Right ventricle myocardium superior (tissue), 1 donor: ENCODE results near the gene ALDH1A3. TPM values are rescaled to one million over a fixed set of nuclear protein-coding genes. Genes with fewer than 3 reads are reported as not detected.
"Not testable (repeated sequence)": the region's sequence is repeated elsewhere in the genome, so short reads cannot be mapped to it uniquely, and the experiment has no call there.

Source experiments
- ATAC-seq: fragments of 200-7000 bp; cut with Tn5 transposase; one replicate; pipeline ENCODE4 v1.9.1; 2020; ENCODE audit warnings: mild to moderate bottlenecking; ENCODE audit not compliant: poor library complexity
- DNase-seq: peaks from one replicate; pipeline ENCODE4 v3.0.0-alpha.2; 2020
- intact Hi-C: fragments of 100-400 bp; cut with DNase I; formaldehyde crosslinking; loops from one replicate; pipeline ENCODE4 v1.11.2; 2022
- long read RNA-seq: library from polyadenylated mRNA; unstranded; transcript quantifications from one replicate; pipeline ENCODE4 v2.0.0, GENCODE V29; 2021
- total RNA-seq: library from RNA; stranded (reverse); fragmentation: NEBNext Ultra II Directional; extraction: Animal tissue kit (Norgen Biotek cat#: 25700); gene quantifications from one replicate; pipeline ENCODE4 v1.2.1, GENCODE V29; 2021
- donor health status: DM: no; HTN: yes; CAD: no; lungs with severe emphysema.

ALDH1A3 gene
- 2.9 TPM for total RNA-seq
- long read RNA-seq, transcript ALDH1A3-201 (13 exons, 3,924 nt) = major isoform, 5 of 5 reads
- long read RNA-seq, partial matches to known transcripts = 0 of 5 reads
- long read RNA-seq, other reads (novel, unspliced or antisense) = 0 of 5 reads

GRCh38 chr15:100879464-100880138, at the start of gene ALDH1A3:
ALDH1A3 (plus strand) TSS chr15:100879831; CDS start chr15:100879908, 77 bp downstream.
- ATAC-seq = peak; percentile 68
- DNase-seq = peak; percentile 55
- intact Hi-C loops = loop anchor here (10.0 kb wide), 1 partner anchor 55 kb away; no protein-coding TSS in a partner anchor

- intact Hi-C loops = no loop called here
- ATAC-seq (no peak), DNase-seq (no peak)
Measured at GRCh38 chr15:100831467-100831866, 48.2 kb upstream of the ALDH1A3 start.

GRCh38 chr15:100832149-100832942, 47.3 kb upstream of the ALDH1A3 start:
- DNase-seq (no peak), ATAC-seq (no peak)
- intact Hi-C loops = no loop called here

DNA sequence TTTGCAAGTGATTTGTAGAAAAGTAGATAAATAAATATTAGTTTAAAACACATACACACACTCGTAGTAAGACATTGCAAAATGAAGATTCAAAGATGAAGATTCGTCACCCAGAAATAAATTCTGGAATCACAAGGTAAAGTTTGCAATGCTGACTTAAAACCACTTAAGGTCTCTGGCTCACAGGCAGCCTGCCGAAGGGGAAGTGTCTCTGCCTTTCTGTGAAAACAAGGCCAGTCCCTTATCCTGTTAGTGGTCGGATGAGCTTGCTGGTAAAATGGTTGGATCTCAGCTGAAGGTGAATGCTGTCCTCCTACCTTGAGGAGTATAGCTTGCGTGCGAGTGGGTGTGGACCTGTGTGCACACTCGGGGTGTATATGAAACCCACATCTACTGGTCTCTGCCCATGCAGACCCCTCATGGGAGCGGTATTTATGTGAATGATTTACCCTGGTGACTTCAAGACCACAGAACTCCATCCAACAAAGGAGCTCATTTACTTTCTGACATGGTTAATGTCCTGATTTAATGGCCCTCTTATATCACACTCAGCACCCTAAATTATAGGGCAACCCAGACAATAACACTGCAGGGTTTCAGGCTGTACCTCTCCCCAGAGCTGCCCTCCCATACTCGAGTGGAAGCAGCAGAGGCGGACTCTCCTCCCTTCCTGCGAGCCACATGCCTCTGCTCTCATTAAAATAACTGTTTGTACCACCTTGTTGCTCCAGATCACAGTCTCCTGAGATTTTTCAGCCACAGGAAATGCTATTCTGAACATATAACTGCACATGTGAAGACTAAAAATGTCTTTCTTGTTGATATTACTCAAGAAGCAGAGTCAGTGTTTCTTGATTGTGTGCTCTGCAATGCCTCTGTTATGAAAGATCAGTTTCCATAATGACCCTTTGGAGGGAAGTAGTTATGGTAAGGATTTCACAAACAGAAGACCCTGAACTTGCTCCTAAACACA, 45.9 kb upstream of the ALDH1A3 start:
- intact Hi-C loops = no loop called here
- DNase-seq (no peak), ATAC-seq (no peak)

DNA sequence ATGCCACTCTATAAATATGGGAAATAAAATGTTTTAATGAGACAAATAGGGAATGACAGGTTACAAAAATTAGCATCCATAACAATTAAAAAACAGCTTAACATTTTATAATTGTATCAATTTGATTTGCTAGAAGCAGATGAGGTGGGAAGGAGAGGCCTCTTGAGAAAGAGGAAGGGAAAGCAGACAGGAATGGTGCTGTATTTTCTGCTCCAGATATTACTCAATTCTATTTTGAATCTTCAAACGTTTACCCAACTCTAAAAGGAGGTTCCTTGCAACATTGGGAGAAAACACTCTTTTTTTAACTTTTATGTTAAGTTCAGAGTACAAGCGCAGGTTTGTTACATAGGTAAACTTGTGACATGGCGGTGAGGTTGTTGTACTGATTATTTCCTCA, 44.9 kb upstream of the ALDH1A3 start:
- ATAC-seq (no peak), DNase-seq (no peak)
- intact Hi-C loops = no loop called here

DNA sequence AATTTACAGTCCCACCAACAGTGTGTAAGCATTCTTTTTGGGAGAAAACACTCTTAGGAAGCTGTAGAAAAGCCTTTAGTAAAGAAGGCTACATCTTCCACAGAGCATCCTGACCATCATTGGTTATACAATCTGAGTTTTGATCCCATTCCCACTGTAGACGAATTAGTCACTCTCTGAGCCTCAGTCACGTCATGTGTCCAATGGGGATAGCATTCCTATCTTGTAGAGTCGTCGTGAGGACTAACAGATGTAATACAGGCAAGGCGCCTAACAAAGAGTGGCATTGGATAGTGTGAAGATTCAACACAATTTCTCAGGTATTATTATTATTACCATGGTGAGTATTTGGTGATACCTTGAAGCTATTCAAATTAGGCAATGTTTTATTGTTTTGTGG, 44.0 kb upstream of the ALDH1A3 start:
- ATAC-seq (no peak), DNase-seq (no peak)
- intact Hi-C loops = no loop called here

GRCh38 chr15:100836501-100836900, 43.1 kb upstream of the ALDH1A3 start:
- DNase-seq (no peak), ATAC-seq (no peak)
- intact Hi-C loops = no loop called here

GRCh38 chr15:100841426-100841825, 38.2 kb upstream of the ALDH1A3 start:
- intact Hi-C loops = no loop called here
- ATAC-seq (no peak), DNase-seq (no peak)

GRCh38 chr15:100842756-100843730, 36.6 kb upstream of the ALDH1A3 start:
- intact Hi-C loops = no loop called here
- ATAC-seq = no peak

GRCh38 chr15:100844167-100844566, 35.5 kb upstream of the ALDH1A3 start:
- intact Hi-C loops = no loop called here
- ATAC-seq (no peak), DNase-seq (no peak)

More at GRCh38 chr15:100842756-100843730, 36.6 kb upstream of the ALDH1A3 start:
- DNase-seq = no peak

GRCh38 chr15:100844778-100845177, 34.9 kb upstream of the ALDH1A3 start:
- intact Hi-C loops = no loop called here
- no peak for DNase-seq
- ATAC-seq = no peak

DNA sequence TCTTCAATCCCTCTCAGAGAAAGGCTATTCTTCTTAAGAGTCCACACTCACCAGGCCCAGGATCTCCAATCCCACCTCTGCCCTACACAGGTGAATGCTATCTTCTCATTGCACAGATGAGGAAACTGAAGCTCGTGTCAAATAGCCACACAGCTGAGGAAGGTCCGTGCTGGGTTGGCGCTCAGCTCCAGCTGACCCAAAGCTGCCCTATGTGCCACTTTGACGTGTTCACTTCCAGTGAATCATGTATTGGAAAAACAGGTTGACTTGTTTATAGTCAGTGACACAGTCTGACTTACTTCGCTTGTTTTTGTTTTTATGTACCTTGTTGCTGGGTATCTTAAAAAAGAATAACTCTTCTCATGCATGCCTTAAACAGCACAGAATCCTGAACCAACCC, 32.4 kb upstream of the ALDH1A3 start:
- no peak for ATAC-seq
- DNase-seq = no peak
- intact Hi-C loops = no loop called here

DNA sequence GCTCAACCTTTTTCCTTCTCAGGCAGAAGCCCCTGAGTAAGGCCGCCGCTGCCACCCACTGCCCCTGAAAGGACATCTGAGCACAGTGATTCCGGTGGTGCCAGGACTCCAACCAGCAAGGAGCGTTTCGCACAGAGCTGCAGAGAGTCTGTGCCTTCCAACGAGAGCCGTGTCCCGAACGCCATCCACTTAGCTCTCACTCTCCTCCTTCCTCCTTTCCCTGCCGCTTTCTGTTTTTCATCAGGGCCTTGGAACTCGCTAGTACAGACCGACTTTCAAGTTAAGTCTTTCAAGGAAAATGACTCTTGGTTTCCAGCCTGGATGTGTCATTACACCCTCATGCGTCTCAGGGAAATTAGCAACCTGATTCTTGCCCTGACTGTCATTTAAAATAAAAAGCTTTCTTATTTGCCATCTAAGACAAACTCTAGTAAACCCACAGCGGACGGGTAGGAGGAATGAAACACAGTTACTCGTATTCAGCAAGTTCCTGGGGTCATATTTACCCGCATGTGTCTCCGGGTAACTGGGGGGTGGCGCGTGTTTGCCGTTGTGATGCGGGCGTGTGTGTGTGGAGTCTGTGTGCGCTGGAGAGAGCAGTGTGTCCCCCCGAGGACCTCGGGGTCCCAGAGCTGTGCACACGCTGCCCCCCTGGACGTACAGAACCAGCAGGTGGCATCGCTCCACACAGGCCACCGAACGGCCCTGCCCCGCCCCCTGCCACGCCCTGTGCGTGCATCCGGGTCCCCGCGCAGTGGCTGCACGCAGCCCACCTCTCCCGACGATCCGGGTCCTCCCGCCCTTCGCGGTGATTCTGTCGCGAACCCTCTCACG, 30.4 kb upstream of the ALDH1A3 start:
- intact Hi-C loops = no loop called here
- DNase-seq = no peak
- ATAC-seq = peak; percentile 63

DNA sequence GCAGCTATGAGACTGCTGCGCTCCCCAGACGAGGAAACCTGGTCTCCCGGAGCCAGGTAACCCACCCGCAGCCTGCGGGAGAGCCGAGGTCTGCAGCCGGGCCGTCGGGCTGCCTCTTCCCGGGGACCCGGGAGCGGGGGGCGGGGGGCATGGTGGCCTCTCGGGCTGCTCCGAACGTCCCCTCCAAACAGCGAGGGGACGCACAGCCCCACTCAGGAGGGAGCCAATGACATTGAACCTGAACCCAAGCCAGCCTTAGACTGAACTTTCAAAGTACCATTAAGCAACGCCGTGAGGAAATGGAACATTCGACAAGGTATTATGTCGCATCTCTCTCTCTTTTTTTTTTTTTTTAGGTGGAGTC, 29.8 kb upstream of the ALDH1A3 start:
- no peak for ATAC-seq
- no peak for DNase-seq
- intact Hi-C loops = no loop called here

- ATAC-seq, DNase-seq, intact Hi-C loops: not testable (repeated sequence)
Measured at GRCh38 chr15:100851428-100852015, 28.1 kb upstream of the ALDH1A3 start.

DNA sequence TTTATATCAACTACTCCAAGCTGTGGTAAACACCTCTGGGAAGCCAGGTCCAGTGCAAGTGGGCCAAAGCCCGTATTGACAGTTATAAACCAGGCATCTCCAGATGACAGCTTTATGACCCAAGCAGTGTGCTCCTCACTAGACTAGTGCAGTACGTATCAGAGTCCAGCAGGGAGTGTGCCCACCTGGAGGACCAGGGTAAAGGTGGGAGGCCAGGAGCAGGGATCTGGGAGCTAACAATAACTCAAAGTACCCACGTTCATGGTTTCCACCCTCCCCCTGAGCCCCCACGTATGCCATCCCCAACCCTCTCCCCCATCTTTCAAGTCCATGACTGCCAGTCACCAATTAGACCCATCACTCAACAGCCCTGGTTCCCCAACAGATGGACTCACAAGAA, 27.0 kb upstream of the ALDH1A3 start:
- intact Hi-C loops = no loop called here
- ATAC-seq (no peak), DNase-seq (no peak)
